NB4 (cell line): ENCODE measurements around the gene PDIA5.

Source experiments
- DNase-seq: peaks from one replicate; pipeline ENCODE4 v3.0.0; 2010; ENCODE audit warnings: low read depth
- H3K4me3 ChIP-seq: one replicate; pipeline ENCODE4 v1.5.1; 2011; ENCODE audit warnings: mild to moderate bottlenecking, low read depth, low read length, moderate library complexity
- MYC ChIP-seq: IDR thresholded peaks from 2 replicates; pipeline ENCODE4 v1.6.1; 2011; ENCODE audit warnings: low read depth, low read length
- POLR2A ChIP-seq: IDR thresholded peaks from 2 replicates; pipeline ENCODE4 v1.6.1; 2011; ENCODE audit warnings: mild to moderate bottlenecking; ENCODE audit not compliant: insufficient read length; ENCODE audit errors: extremely low read depth
- TF ChIP-seq, protein P1 (sequence below): IDR thresholded peaks from 2 replicates; pipeline ENCODE4 v1.6.1; 2011; ENCODE audit warnings: low read depth, low read length
- TF ChIP-seq, protein P2 (sequence below): IDR thresholded peaks from one replicate; pipeline ENCODE4 v1.5.1; 2012; ENCODE audit warnings: low read depth, low read length

Gene PDIA5

DNA sequence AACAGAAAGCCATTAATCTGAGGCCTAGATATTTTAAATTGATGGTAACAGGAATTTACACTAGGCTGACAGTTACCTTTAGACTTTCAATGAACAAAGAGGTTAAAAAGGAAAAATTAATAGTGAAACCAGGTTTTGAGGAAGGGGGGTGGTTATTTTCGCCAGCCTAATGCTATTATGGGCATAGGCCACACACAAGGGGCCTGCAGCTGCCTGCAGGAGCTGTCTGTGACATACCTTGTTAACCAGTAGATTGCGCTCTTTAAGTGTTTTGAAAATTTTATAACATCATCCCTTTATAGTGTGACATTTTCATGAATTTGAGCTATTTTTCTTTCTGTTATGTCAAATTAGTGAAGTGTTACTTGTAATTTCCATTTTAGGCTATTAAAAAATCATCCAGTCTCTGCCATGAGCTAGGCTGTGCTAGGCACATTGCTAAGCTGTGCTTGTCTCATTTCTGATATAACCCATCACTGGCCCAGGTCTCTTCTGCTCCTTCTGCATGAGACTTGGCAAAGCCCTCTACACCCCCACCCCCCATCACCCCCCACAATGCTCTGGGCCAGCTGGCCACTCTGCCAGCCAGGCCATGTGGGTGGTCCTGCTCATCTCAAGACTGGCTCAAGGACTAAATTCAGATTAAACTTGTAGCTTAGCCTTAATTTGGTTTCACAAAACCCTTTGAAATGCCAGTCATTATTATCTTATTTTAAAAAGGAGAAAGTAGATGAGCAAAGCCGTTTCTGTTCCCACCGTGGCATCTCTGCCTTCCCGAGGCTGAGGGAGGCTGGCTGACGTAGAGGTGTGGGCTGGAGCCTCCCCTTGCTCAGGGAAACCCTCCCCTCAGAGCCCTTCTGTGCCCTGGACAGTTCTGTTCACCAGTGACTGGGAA, 86.5 kb downstream of the PDIA5 start:
- TF ChIP-seq, protein P1, sequence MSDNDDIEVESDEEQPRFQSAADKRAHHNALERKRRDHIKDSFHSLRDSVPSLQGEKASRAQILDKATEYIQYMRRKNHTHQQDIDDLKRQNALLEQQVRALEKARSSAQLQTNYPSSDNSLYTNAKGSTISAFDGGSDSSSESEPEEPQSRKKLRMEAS, result no peak
- TF ChIP-seq POLR2A, result no peak
- no peak for TF ChIP-seq MYC
- TF ChIP-seq, protein P2, sequence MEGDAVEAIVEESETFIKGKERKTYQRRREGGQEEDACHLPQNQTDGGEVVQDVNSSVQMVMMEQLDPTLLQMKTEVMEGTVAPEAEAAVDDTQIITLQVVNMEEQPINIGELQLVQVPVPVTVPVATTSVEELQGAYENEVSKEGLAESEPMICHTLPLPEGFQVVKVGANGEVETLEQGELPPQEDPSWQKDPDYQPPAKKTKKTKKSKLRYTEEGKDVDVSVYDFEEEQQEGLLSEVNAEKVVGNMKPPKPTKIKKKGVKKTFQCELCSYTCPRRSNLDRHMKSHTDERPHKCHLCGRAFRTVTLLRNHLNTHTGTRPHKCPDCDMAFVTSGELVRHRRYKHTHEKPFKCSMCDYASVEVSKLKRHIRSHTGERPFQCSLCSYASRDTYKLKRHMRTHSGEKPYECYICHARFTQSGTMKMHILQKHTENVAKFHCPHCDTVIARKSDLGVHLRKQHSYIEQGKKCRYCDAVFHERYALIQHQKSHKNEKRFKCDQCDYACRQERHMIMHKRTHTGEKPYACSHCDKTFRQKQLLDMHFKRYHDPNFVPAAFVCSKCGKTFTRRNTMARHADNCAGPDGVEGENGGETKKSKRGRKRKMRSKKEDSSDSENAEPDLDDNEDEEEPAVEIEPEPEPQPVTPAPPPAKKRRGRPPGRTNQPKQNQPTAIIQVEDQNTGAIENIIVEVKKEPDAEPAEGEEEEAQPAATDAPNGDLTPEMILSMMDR, result no peak
- DNase-seq, result no peak
- H3K4me3 ChIP-seq, result no peak overlapping the region

DNA sequence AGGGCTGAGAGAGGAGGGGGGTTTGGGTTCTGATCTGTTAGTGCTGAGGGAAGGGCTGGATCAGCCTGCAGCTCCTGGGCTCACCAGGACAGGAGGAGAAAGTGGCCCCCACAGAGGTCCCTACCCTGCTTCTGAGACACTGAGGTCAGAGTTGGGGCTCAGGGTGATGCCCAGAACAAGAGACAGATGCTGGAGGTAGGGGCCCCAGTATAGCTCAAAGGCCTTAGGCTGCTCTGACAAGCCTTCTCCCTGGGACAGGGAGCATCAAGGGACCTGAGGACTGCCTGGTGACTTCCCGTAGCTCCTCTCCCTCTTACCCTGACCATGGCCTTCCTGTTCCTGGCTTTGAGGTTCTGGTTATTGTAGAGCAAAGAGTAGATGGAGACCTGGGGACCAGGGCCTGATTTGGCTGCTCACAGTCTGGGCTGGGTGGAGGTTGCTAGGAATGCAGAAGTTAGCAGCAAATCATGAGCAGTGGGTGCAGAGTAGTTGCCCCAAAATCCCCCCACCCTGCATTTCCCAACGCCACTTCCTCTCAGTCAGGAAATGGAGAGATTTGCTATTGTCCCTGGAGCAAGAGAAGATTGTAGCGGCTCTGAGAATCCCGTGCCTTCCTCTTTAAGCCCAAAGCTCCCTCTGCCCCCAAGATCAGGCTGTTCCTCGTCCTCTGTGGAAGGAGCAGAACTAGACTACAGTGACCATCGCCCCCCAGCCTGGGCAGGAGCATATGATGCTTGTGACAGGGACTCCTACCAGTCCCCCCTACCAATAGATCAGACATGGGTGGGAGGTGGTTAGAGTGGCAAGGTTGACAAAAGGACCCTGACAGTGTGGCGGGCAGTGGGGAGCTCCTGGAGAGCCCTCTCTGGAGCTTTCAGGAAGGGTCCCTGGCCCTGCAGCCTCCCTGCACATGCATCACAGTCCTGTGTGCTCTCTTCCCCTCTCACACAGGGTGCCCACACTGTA, 87.5 kb downstream of the PDIA5 start:
- DNase-seq, result no peak
- TF ChIP-seq POLR2A, result no peak
- TF ChIP-seq, protein P2, result no peak
- TF ChIP-seq, protein P1, result no peak
- no peak for TF ChIP-seq MYC
- H3K4me3 ChIP-seq, result no peak overlapping the region

DNA sequence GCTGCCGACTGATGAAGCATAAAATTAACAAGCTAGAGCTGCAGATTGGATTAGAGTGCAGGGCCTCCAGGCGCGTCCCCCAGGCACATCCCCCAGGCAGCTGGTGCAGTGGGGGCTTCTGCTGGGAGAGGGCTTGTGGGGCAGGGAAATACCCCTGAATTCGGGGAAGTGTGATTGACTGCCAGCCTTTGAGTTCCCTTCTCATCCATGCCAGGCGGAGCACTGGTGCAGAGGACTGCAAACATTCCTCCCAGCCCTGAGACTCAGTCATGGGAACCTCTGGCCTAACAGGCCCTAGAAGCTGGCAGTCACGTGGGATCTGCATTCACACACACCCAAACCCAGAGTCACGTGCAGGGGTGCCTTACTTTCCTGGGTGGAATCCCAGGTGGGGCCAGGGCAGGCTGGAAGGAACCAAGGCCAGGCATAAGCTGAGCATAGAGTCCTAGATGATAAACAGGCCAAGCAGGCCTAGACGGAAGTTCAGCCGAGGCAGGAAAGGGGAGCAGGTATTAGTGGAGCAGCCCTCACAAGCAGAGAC, 88.7 kb downstream of the PDIA5 start:
- TF ChIP-seq POLR2A (no peak), MYC (no peak)
- TF ChIP-seq, protein P1, result no peak
- TF ChIP-seq, protein P2, result no peak
- H3K4me3 ChIP-seq, result no peak overlapping the region
- DNase-seq, result no peak

DNA sequence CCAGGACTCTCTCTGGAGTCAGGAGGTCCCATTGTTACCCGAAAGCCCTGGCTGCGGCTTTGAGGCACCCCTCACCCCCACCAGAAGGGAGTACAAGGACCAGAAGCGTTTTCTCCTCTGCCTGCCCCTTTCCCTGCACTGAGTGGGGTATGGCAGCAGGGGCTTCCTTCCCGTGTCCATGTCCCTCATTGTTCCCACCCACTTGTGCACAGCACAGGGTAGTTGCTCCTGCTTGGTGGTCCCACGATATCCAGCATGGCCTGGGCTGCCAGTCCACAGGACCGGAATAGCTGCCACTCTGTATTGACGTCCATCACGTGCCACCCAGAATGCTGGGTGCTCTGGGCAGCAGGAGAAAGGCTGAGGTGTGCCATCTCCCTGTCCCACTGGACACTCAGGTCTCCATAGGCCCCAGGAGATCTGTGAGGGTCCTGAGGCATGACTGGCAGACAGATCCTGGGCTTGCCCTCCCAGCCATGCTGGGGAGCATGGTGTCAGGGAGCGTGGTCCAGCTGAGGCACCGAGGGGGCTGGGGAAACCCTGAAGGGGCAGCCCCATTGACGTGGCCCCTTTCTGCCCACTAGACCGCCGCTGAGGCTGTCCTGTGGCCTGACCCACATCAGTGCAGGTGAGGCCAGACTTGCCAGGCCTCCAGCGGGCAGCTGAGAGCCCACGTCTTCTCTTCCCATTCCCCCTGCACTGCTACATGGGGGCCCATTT, 89.6 kb downstream of the PDIA5 start:
- TF ChIP-seq MYC (no peak), POLR2A (no peak)
- TF ChIP-seq, protein P1, result no peak
- TF ChIP-seq, protein P2, result no peak
- no peak for DNase-seq
- H3K4me3 ChIP-seq, result no peak overlapping the region

DNA sequence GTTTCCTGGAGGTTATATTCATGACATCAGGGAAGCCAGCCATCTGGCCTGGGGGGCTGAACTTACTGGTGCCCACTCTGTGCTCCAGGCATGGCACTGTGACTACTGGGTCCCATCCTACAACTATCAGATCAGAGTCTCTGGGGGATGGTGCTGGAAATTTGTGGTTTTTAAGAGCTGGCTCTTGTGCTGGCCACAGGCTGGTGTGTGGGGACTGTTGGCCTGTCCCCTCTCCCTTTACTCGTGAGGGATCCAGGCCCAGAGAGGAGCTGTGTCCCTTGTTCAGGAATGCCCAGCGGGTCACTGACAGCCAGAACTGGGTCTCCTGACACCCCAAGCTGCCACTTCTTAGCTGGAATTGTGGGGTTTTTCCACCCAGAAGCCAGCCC, 90.4 kb downstream of the PDIA5 start:
- no peak overlapping the region for H3K4me3 ChIP-seq
- no peak for TF ChIP-seq MYC
- TF ChIP-seq, protein P1, result no peak
- no peak for TF ChIP-seq POLR2A
- TF ChIP-seq, protein P2, result no peak
- no peak for DNase-seq
